Measurements from ENCODE around the gene NMT1.

Gene NMT1

GRCh38 chr17:45132572-45133463 is 71.7 kb downstream of the NMT1 start (continued):
- TF ChIP-seq ZBTB44 (tag by site-specific recombination; IDR thresholded peaks at IDR 0.05): no peak
- TF ChIP-seq ZFP37 (tag by site-specific recombination; IDR thresholded peaks at IDR 0.05): peak; percentile 73; the same call in 1 of the 2 replicates
- TF ChIP-seq YY2 (tag by site-specific recombination; IDR thresholded peaks at IDR 0.05): no peak
- no peak for TF ChIP-seq HOXA7 (CRISPR knock-in tag; IDR thresholded peaks at IDR 0.05; ENCODE audit: borderline replicate concordance)
- 0 out of 2 replicates have a peak, but pooled peaks have one; percentile 27 for TF ChIP-seq ZNF146 (tag by site-specific recombination; IDR thresholded peaks at IDR 0.05)
- no peak for TF ChIP-seq ZNF596 (tag by site-specific recombination; IDR thresholded peaks at IDR 0.05)
- peak; percentile 99 for TF ChIP-seq ZNF600 (tag by site-specific recombination; IDR thresholded peaks at IDR 0.05)
- no peak; the same call in 1 of the 2 replicates for TF ChIP-seq TCF7L2 (IDR thresholded peaks at IDR 0.05; ENCODE audit: borderline replicate concordance, low read depth, low read length)
- TF ChIP-seq ZNF670 (tag by site-specific recombination; IDR thresholded peaks at IDR 0.05; ENCODE audit: low read depth): no peak
- TF ChIP-seq SP7 (tag by site-specific recombination; IDR thresholded peaks at IDR 0.05): peak; percentile 85
- peak; percentile 52; the same call in 1 of the 2 replicates for TF ChIP-seq ZNF24 (tag by site-specific recombination; IDR thresholded peaks at IDR 0.05)
- TF ChIP-seq ZNF223 (tag by site-specific recombination; IDR thresholded peaks at IDR 0.05): no peak; the same call in 1 of the 2 replicates
- no peak for TF ChIP-seq ZNF530 (tag by site-specific recombination; IDR thresholded peaks at IDR 0.05; ENCODE audit: low read depth)
- TF ChIP-seq HOXD13 (CRISPR knock-in tag; IDR thresholded peaks at IDR 0.05; ENCODE audit: borderline replicate concordance): no peak
- no peak for TF ChIP-seq ZNF660 (tag by site-specific recombination; IDR thresholded peaks at IDR 0.05)
- TF ChIP-seq ZNF449 (tag by site-specific recombination; IDR thresholded peaks at IDR 0.05): no peak
- no peak for TF ChIP-seq ZNF626 (tag by site-specific recombination; IDR thresholded peaks at IDR 0.05)
- TF ChIP-seq ZNF529 (tag by site-specific recombination; IDR thresholded peaks at IDR 0.05; ENCODE audit: insufficient replicate concordance): no peak
- TF ChIP-seq ZNF580 (tag by site-specific recombination; IDR thresholded peaks at IDR 0.05): no peak
- TF ChIP-seq ZBTB1 (tag by site-specific recombination; IDR thresholded peaks at IDR 0.05): 0 out of 2 replicates have a peak, but pooled peaks have one; percentile 14
- TF ChIP-seq ZNF791 (tag by site-specific recombination; IDR thresholded peaks at IDR 0.05): no peak
- TF ChIP-seq PRDM2 (tag by site-specific recombination; IDR thresholded peaks at IDR 0.05; ENCODE audit: borderline replicate concordance): peak; percentile 90; the same call in 1 of the 2 replicates
- peak; percentile 95 for TF ChIP-seq ZEB2 (tag by site-specific recombination; IDR thresholded peaks at IDR 0.05)
- no peak for TF ChIP-seq ZNF548 (tag by site-specific recombination; IDR thresholded peaks at IDR 0.05)
- no peak for TF ChIP-seq ZNF362 (tag by site-specific recombination; IDR thresholded peaks at IDR 0.05)
- TF ChIP-seq ZNF704 (tag by site-specific recombination; IDR thresholded peaks at IDR 0.05): no peak
- no peak for TF ChIP-seq ZNF48 (tag by site-specific recombination; IDR thresholded peaks at IDR 0.05)
- TF ChIP-seq ZNF10 (tag by site-specific recombination; IDR thresholded peaks at IDR 0.05): no peak

All from HEK293 (cell line).